CD4-positive, alpha-beta T cell treated with Interleukin-2 at 100 ng/mL for 4 hours (primary cell): ENCODE measurements around the gene COL6A5.
"Not testable (repeated sequence)": the region's sequence is repeated elsewhere in the genome, so short reads cannot be mapped to it uniquely, and the experiment has no call there.

Experiments
- DNase-seq: peaks from one replicate; pipeline ENCODE4 v3.0.0-alpha.2; 2020; ENCODE audit warnings: low spot score

Gene COL6A5

DNA sequence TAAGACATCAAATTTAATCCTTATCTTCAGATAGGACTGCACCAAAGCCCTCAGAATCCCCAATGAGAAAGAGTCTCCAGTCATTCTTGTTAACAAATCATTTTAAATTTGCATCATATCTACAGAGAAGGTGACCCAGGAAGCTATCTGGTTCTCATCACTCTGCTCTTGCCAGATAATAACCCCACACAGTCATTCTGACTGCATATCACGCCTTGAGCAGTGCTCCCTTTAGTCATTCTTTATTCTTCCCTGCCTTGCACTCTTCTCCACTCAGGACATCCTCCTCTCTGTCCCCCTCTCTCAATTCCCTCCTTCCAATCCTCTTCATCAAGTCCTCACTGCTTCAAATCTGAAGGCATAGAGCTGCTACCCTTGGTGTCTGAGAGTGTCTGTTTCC, 87.8 kb downstream of the COL6A5 start:
- no peak for DNase-seq

DNA sequence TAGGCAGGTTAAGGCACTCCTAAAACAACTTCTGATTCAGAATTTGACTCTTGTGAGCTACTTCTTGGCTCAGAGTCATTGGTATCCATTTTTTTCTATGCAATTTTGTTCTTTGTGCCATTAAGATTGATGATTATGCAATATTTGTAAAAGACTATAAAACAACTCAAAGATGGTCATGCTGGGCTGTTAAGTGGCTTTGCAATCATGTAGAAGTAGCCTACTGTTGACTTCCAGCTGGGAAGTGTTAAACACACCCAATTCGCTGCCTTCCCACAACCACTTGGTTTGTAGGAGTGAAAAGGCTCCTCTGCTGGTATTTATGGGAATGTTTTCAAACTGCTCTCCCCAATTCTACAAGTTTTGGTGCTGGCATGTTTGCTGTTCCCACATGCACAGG, 96.8 kb downstream of the COL6A5 start:
- no peak for DNase-seq

DNA sequence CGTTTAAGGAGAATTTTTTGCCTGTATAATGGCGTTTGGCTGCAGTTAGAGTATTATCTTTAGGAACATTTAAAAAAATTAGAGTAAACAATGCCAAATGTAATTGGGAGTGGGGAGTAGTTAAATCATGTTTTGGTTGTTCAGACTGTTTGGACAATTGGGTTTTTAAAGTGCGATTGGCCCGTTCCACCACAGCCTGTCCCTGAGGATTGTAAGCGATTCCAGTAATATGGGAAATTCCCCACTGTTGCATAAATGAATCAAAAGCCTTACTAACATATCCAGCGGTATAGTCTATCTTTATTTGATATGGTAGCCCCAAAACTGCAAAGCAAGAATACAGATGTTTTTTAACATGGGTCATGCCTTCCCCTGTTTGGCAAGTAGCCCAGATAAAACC, 101.4 kb downstream of the COL6A5 start:
- not testable (repeated sequence) for DNase-seq

DNA sequence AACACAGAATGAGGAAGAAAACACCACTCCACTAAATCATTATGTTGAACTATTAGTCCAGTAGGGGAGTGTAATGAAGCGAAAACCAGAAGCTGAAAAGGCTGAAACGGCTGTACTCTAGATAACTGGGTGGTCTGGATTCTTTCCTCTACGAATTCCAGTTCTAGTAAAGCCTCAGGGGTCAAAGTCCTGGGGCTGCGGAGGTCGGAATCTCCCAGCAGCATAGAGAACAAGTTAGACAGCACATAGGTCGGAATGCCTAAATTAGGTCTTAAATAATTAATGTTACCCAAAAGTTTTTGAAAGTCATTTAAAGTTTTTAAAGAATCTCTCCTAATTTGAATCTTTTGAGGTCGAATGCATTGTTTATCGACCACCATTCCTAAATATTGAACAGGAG, 102.7 kb downstream of the COL6A5 start:
- DNase-seq = not testable (repeated sequence)

DNA sequence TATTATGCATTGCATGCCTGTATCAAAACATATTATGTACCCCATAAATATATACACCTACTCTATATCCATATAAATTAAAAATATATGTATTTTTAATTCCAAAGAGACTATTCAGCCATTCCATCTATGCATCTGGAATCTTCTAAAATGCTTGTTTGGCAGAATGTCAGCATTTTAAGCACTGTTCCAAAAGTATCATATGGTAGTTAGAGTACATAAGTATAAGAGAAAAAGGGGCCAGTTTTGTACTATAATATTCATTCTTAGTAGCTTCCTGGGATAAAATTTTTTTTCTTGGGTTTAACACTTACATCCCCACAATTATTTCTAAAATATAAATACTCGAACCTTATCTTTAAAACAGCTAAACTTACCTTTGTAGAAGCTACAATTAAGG, 111.1 kb downstream of the COL6A5 start:
- DNase-seq = no peak

DNA sequence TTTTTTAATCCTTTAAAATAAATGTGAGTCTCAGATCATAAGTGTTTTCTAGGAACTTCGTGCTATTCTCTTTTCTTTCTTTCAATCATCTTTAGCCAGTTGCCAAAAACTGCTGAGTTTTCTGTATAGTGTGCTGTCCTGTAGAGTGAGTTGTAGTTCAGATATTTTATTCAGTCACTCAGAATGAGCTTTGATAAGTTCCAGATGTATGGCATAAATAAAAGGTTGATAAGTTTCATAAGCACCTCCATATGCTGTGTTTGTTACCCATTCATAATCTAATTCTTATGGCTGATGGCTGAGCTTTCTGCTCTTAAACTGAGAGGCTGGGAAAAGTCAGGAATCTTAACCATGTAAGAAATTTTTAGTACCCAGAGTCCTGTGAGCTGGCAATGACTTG, 112.2 kb downstream of the COL6A5 start:
- DNase-seq = no peak

DNA sequence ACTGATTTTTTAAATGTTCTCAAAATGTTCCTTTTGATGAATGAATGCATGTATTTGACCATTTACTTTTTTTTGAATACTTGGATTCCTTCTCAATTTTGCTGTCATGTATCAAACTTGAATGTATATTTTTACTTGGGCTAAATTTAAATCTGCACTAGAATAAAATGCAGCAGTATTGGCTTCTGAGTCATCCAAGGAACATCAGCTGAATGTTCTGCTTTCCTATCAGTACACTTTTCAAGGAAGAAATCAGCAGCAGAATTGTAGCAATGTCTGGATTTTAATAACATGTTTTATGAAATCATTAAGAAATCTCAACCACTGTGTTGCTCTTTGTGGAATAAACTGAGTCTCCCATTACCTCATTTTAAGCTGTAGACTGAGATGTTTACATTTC, 114.5 kb downstream of the COL6A5 start:
- DNase-seq = no peak

DNA sequence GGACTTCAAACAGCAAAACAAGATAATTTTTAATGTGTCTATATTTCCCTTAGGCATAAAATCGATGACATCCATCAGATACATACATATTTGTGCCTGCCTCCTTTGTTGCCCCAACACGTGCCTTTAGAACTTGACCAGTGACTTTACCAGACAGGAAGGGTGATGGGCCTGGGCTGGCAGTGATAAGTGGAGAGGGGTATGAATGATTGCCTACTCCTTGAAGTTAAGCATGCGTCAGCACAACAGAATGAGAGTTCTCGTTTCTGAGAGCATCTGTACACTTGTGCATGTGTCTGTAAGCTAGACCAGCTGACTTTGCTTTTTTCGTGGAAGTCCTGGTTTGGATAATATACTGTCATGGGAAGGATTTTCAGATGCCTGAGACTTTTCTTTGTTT, 116.6 kb downstream of the COL6A5 start:
- no peak for DNase-seq

DNA sequence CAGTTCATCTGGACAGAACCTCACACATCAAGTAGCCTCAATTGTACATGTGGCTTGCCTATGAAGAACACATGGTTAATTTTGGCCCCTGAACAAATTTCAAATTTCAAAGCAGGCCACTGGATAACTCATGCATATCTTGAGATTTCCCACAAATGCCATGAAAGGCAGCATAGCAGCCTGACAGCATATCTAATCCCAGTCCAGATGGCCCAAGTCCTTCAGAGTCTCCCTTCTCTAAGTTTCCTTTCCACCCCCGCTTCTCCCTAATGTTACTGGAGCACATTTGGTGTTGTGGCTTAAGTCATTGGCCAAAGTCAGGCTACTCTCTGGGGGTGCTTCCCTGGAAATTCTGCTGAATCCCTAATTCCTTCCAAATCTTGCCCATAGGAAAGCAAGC, 117.7 kb downstream of the COL6A5 start:
- no peak for DNase-seq

DNA sequence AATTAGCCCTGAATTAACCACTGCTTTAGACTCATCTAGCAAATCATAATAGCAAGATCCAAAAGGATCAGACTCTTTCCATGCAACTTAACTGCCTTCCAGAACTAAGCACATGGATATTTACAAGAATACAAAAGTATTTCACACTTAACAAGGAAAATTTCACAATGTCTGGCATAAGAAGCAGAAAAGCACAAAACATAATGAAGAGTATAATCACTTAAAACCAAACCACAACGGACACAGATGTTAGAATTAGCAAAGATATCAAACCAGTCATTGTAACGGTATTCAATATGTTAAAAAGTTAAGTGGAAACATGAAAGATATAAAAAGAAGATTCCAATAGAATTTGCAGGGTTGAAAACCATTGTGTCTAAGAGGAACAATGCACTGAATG, 120.0 kb downstream of the COL6A5 start:
- no peak for DNase-seq

DNA sequence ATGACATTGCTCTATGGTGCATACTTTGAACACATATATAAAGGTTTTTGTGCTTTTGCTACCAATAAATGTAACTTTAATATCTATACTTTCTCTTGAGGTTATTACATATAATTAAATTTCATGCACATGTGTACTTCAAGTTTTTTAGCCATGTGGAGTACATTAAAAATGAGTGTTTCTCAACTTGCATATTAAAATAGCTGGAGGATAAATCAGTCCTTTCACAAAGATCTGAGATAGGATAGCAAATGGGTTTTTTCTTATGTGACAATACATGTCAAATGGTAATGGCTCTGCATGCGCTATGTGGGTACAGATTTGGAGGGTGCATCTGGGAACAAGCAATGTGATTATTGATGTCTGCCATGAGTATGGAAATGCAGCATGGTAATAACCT, 122.8 kb downstream of the COL6A5 start:
- no peak for DNase-seq

DNA sequence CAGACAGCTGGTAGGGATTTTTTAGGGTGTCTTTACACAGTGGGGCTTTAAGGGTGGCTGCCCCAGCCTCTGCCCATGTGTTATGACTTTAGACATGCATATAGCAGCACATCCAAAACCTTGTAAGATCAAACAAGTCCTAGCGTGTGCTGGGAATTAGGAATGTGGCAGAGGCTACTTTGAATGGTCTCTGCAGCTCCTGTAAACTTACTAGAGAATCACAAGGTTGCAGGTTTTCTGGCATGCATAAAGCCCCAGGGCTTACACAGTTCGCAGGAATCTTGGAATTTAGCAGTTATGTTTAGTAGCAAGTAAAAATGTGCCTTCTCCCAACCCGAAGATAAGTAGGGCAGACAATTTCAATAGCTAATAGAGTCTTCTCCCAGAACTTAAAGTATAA, 124.7 kb downstream of the COL6A5 start:
- no peak for DNase-seq

DNA sequence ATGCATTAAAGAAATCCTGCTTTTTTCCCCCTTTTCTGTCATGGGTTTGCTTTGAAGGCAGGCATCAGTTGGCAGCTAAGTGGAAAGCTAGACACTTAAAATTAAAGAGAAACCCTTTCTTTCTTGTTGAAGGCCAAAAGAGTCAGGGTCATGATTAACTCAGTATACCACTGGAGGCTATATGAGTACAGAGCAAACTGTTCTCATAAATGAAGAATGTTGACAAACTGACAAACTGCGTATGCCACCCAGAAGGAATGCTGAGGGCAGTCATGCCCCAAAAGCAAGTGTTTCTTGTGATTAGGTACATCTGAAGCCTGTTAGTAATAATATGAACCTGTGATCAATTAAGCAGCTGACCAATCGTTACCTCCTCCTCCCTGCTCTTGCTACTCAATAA, 127.9 kb downstream of the COL6A5 start:
- DNase-seq = no peak

DNA sequence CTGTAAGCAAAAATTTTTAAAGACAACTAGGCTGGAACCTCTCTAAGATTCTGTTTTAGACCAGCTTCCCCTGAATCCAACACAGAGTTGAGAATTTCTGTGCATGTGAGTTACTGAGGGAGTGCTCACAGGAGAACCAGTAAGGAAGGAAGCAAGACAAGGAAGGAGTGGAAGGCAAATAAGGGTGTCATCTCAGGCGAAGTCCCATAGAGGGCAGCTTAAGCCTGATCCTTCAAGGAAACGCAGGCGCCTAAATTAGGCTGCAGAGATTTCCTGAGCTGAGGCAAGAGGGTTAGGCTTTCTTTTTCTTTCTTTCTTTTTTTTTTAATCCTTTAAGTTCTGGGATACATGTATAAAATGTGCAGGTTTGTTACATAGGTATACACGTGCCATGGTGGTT, 135.3 kb downstream of the COL6A5 start:
- DNase-seq = no peak

DNA sequence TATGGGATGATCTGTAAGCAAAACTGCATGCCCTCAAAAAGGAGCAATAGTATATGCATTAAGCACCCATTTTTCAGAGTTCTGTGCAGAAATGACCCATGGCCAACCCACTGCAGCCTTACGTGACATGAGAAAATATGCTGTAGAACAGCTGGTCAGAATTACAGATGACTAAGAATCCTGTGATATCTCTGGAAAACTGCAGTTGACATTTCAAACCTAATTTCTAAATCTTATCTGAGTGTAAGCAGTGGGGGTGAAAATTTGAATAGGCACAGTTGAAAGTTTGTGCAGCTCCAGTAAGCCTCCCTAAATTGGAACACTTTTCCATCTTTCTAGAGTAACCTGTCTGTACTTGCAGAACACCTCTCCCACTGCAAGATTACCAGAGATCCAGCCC, 142.8 kb downstream of the COL6A5 start:
- no peak for DNase-seq

DNA sequence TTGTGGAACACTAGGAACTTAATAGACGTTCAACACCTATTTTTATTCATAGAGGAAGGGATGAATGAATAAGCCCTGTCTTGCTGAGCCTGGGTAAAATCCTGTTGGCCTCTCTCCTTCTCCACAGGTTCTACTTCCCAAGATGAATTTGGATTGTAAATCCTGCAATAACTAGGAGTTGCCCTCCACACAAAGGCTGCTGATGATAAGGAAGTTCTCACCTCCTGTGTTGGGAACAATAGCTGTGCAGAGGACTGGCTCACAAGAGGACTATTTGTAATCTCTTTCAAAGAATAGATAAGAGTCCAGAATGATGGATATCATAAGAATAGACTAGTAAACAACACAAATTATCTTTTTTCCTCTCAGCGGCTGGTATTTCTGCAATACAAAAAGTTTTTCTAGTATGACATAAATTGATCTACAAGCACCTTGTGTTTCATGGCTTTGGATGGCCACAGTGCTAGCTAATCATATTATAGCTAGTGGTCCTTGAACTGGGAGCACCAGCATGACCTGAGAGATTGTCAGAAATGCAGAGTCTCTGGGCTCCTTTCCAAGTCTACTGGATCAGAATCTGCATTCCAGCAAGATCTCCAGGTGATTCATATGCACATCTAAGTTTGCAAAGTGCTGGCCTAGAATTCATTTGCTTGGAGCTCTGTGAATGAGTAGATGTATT, 143.4 kb downstream of the COL6A5 start:
- no peak for DNase-seq

DNA sequence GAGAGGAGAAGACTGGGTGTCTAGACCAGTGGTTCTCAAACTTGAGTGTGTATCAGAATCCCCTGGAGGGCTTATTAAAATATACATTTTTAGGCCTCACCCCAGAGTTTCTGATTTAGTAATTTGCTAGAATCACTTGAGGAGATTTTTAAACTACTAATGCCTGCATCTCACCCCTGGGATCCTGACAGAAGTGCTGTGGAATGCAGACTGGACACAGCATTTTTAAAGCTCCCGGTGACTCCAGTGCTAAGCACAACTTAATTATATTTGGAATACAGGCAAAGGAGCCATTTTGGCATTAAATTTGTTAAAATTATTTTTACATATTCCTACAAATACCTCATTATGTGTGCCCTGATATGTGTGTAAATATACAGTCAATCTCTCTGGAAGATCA, 144.8 kb downstream of the COL6A5 start:
- DNase-seq = no peak

DNA sequence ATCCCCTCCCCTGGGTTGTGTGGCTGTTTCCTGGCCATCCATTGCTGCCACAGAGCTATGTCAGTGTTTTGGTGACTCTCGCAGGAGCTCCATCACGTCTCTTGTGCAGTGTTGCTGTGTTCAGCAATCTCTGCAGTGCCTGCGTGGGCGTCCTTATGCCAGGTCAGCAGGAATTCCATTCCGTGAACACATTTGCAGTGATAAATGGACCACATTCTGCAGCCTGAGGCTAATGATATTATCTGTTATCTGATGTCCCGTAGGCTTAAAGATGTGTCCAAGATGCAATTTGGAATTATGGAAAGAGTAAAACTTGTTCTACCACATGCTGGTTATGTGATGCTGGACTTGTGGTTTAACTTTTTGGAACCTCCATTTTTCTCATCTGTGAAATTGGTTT, 146.0 kb downstream of the COL6A5 start:
- DNase-seq = no peak

DNA sequence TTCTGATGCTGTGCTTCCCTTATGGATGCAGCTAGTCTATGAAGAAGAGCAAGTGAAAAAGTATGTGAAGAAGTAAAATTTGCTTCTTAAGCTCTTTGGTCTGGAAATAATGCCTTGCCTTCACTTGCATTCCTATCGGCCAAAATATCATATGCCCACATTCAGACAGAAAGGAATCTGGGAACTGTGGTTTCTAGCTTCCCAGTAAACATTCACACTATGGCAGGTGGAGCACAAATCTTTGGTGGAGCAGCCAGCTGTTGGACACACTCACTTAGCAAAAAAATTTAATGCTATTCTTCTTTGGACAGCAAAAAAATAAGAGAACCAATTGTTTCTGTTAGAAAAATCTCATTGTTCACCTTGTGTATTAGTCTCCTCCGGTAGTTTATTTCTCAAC, 159.2 kb downstream of the COL6A5 start:
- DNase-seq = no peak

DNA sequence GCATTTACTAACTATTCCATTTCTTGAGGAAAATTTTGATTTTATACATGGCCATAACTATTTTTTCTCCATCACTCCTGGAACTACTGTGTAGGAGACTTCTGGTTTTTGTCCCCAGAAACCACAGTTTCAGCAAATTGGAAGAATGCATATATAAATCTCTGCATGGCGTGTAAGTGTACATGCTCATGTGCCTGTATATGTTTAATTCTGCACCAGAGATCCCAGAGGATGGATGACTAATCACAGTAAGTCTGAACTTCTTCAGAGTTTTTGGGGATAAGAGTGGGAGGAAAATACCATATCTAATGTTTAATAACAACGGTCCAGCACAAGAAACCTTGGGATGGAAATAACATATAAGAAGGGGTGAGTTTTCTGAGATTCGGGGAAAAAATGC, 160.6 kb downstream of the COL6A5 start:
- DNase-seq = no peak

DNA sequence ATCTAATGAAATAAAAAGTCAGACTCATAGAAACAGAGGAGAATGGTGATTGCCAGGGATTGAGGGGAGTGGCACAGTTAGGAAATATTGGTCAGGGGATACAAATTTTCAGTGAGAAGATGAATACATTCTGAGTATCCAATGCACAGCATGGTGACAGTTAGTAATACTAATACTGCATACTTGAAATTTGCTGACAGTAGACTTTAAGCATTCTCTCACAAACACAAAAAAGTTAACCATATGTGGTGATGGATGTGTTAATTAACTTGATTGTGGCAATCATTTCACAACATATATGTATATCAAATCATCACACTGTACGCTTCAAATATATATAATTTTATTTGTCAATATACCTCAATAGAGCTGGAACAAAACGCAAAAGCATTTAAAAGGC, 162.3 kb downstream of the COL6A5 start:
- DNase-seq = no peak

DNA sequence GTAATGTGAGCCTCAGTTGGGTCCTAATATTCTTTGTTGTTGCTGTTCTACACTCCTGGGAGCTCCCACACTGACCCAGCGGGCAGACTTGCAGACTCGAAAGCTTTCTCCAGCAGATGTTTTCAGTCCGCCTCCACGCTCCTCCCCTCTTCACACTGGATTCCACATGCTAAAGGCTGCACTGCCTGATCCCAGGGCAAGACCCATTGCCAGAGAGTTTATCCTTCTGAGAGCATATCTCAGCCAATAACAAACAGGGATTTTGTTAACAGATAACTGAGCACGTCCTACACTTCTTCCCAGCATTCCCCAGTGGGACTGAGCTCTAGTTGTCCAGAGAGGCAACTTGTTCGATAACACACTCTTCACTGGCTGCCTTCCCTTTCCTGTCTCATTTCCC, 163.5 kb downstream of the COL6A5 start:
- DNase-seq = no peak

DNA sequence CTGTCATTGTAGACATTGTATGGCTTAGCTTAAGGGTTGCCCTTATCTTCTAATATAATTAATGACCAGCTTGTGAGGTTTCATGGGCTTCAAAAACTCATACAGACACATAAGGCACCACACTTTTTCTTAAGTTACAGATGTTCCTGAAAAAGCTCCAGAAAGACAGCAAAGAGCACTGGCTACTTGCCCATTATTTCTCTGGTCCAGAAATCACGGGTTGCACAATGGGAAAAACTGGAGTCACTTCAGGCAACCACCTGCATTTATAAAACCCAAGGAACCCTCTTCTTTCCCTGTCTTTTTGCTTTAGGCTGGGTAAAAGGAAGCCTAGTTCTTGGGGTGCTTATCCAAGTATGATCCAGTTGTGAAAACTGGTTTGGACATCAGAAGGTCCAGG, 169.2 kb downstream of the COL6A5 start:
- no peak for DNase-seq

DNA sequence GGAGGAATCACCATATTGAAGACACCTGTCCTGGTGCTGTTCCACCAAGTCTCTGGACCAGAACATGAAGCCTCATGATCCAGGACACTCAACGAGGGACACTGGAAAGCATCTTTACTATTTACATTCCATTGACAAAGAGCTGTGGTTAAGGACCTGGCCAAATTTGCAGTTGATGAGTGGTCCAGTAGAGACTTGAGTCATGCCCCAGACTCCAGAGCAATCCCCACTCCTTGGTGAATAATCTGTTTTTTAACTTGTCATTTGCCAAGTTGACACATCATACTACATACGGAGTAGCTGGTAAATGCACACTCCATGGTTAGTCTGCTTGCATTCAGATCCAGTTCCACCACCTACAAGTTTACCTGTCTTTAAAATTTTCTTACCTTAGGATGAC, 170.3 kb downstream of the COL6A5 start:
- DNase-seq = no peak
